CD14-positive monocyte (primary cell): ENCODE data around the gene FHIT. TPM values are rescaled to one million over a fixed set of nuclear protein-coding genes. Genes with fewer than 3 reads are reported as not detected.

Experiments used
- DNase-seq, 3 donors: peaks; one replicate each; pipeline ENCODE4 v3.0.0-alpha.2; 2011 to 2022
- H2AFZ ChIP-seq: 2 replicates; pipeline ENCODE4 v1.6.0; 2012; ENCODE audit warnings: mild to moderate bottlenecking, low read depth, low read length, inconsistent platforms; ENCODE audit not compliant: insufficient read depth, poor library complexity, severe bottlenecking
- H3K27ac ChIP-seq, 2 donors: 1 replicate in 1 of 2; 2 replicates in 1 of 2; pipeline ENCODE4 v1.5.1; 2012 to 2013; ENCODE audit warnings: low read length in 2 of 2, control low read depth in 1 of 2, inconsistent platforms in 1 of 2, low read depth in 1 of 2, mild to moderate bottlenecking in 1 of 2
- H3K27me3 ChIP-seq, 2 donors: one replicate each; pipeline versions ENCODE4 v1.6.0 to v1.6.1; 2011 to 2013; ENCODE audit warnings: low read length in 2 of 2; ENCODE audit not compliant: control insufficient read depth in 2 of 2, insufficient read depth in 2 of 2
- H3K36me3 ChIP-seq, 2 donors: replicated peaks in 1 of 2; 1 replicate in 1 of 2; 2 replicates in 1 of 2; pipeline versions ENCODE4 v1.5.1 to v1.6.1; 2012 to 2013; ENCODE audit warnings: low read length in 2 of 2, control low read depth in 1 of 2, inconsistent platforms in 1 of 2, mild to moderate bottlenecking in 1 of 2; ENCODE audit not compliant: insufficient read depth in 2 of 2, control insufficient read depth in 1 of 2
- H3K4me1 ChIP-seq, 2 donors: 1 replicate in 1 of 2; 2 replicates in 1 of 2; pipeline versions ENCODE4 v1.5.1 to v1.6.1; 2012 to 2013; ENCODE audit warnings: low read length in 2 of 2, control low read depth in 1 of 2, inconsistent platforms in 1 of 2, mild to moderate bottlenecking in 1 of 2, moderate library complexity in 1 of 2; ENCODE audit not compliant: insufficient read depth in 2 of 2, control insufficient read depth in 1 of 2
- H3K4me2 ChIP-seq: replicated peaks from 2 replicates; pipeline ENCODE3; 2012; ENCODE audit warnings: low read length, moderate library complexity, mild to moderate bottlenecking; ENCODE audit not compliant: poor library complexity, severe bottlenecking; ENCODE audit errors: extremely low read depth
- H3K4me3 ChIP-seq, 3 experiments: fragments of 200-600 bp in 1 of 3; sonication (generic) in 1 of 3; replicated peaks in 1 of 3; 1 replicate in 2 of 3; 2 replicates in 1 of 3; pipeline ENCODE4 v1.5.1; 2011 to 2013; ENCODE audit warnings: low read length in 3 of 3, mild to moderate bottlenecking in 3 of 3, control low read depth in 2 of 3, low read depth in 2 of 3, inconsistent platforms in 1 of 3, moderate library complexity in 1 of 3
- H3K79me2 ChIP-seq: 2 replicates; pipeline ENCODE4 v1.6.0; 2012; ENCODE audit warnings: mild to moderate bottlenecking, control low read depth, inconsistent platforms, low read length, moderate library complexity; ENCODE audit not compliant: insufficient read depth
- H3K9ac ChIP-seq: 2 replicates; pipeline ENCODE4 v1.6.0; 2017; ENCODE audit warnings: low read length, mild to moderate bottlenecking; ENCODE audit not compliant: insufficient read depth, poor library complexity, severe bottlenecking
- H3K9me3 ChIP-seq, 2 donors: replicated peaks in 1 of 2; 1 replicate in 1 of 2; 2 replicates in 1 of 2; pipeline versions ENCODE4 v1.5.1 to v1.6.1; 2012 to 2013; ENCODE audit warnings: low read length in 2 of 2, control low read depth in 1 of 2; ENCODE audit not compliant: control insufficient read depth in 1 of 2, insufficient read depth in 1 of 2
- H4K20me1 ChIP-seq: 2 replicates; pipeline ENCODE4 v1.6.0; 2012; ENCODE audit warnings: mild to moderate bottlenecking, low read length, control low read depth, moderate library complexity; ENCODE audit not compliant: insufficient read depth
- H3K27ac Mint-ChIP-seq, 7 donors: one replicate each; pipeline ENCODE4 v1.8.0; 2020; ENCODE audit warnings: mild to moderate bottlenecking in 7 of 7, mixed read lengths in 7 of 7, moderate library complexity in 6 of 7, inconsistent platforms in 2 of 7
- H3K27me3 Mint-ChIP-seq, 3 donors: one replicate each; pipeline ENCODE4 v1.8.0; 2021 to 2022; ENCODE audit warnings: low read depth in 3 of 3, mild to moderate bottlenecking in 3 of 3, mixed read lengths in 3 of 3, moderate library complexity in 3 of 3, inconsistent platforms in 1 of 3
- H3K36me3 Mint-ChIP-seq, 2 donors: one replicate each; pipeline ENCODE4 v1.8.0; 2020; ENCODE audit warnings: mixed read lengths in 2 of 2, inconsistent platforms in 1 of 2, mild to moderate bottlenecking in 1 of 2
- H3K4me1 Mint-ChIP-seq: one replicate; pipeline ENCODE4 v1.8.0; 2020; ENCODE audit warnings: mild to moderate bottlenecking, mixed read lengths
- H3K4me3 Mint-ChIP-seq, 2 donors: one replicate each; pipeline ENCODE4 v1.8.0; 2020; ENCODE audit warnings: mild to moderate bottlenecking in 2 of 2, mixed read lengths in 2 of 2, moderate library complexity in 1 of 2
- H3K9me3 Mint-ChIP-seq, 7 donors: one replicate each; pipeline ENCODE4 v1.8.0; 2020 to 2022; ENCODE audit warnings: mixed read lengths in 7 of 7, mild to moderate bottlenecking in 6 of 7, moderate library complexity in 6 of 7, inconsistent platforms in 2 of 7
- WGBS: methylation state at CpG from one replicate; pipeline ENCODE4 v1.1.5; 2013; ENCODE audit warnings: missing lambda C conversion rate; ENCODE audit not compliant: insufficient coverage; 5-methylcytosine and 5-hydroxymethylcytosine counted together
- intact Hi-C, 2 donors: fragments of 100-400 bp; cut with micrococcal nuclease; formaldehyde crosslinking; loops; one replicate each; pipeline versions ENCODE4 v1.15.0 to v1.15.1; 2023
- polyA plus RNA-seq, 3 donors: library from polyadenylated mRNA; depleted of rRNA in 1 of 3; unstranded in 2 of 3; stranded (reverse) in 1 of 3; fragments of 300-500 nt in 2 of 3; fragments of >200 nt in 1 of 3; fragmentation: Illumina TruSeq in 2 of 3; gene quantifications; 1 replicate in 2 of 3; 2 replicates in 1 of 3; pipeline ENCODE4 v1.2.3, GENCODE V29; 2012 to 2021
- TF ChIP-seq, protein P1 (sequence below): fragments of 200-600 bp; IDR thresholded peaks from one replicate; pipeline ENCODE4 v1.8.0; 2022; ENCODE audit warnings: antibody characterized with exemption, mild to moderate bottlenecking

The FHIT gene
- polyA plus RNA-seq, 3 donors = 1.7 to 3.4 (median 3.2) TPM

GRCh38 chr3:59779260-59779659 lies 1472.0 kb downstream of the FHIT start:
- no peak for DNase-seq
- H3K27me3 Mint-ChIP-seq = peaks cover 0 to 1% (median 0%) of the 10 kb centered on the region in 3 donors

DNA sequence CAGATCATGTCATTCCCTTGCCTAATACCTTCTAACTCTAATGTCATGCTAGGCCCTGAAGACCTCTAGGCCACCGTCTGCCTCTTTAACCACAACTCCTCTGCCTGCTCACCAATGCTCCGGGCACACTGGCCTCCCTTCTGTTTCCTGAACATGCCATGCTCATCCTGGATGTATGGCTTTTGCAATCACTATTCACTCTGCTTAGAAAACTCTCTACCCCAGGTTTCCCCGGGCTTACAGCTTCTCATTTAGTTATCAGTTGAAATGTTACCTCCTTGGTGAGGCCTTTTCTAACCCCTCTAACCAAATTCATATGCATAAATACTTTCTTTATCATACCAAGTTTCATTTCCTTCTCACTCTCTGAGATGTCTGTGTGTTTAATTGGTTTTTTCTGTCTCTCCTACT lies 1473.6 kb downstream of the FHIT start:
- H3K4me1 Mint-ChIP-seq = peaks cover 11% of the 10 kb centered on the region
- no peaks in the 10 kb centered on the region for H3K9me3 ChIP-seq

More at GRCh38 chr3:59779260-59779659, 1472.0 kb downstream of the FHIT start:
- Histone ChIP-seq H4K20me1 (no peaks in the 10 kb centered on the region), H3K9me3 (no peaks in the 10 kb centered on the region), H3K27ac (no peak overlapping the region), H3K9ac (no peak overlapping the region), H3K79me2 (no peaks in the 10 kb centered on the region), H3K4me3 (no peak overlapping the region), H3K4me2 (no peak overlapping the region), H3K27me3 (no peaks in the 10 kb centered on the region), H3K4me1 (no peaks in the 10 kb centered on the region), H2AFZ (no peak overlapping the region), H3K36me3 (no peaks in the 10 kb centered on the region)
- Mint-ChIP-seq H3K27ac (no peak overlapping the region), H3K4me3 (no peak overlapping the region), H3K36me3 (no peaks in the 10 kb centered on the region), H3K9me3 (no peaks in the 10 kb centered on the region), H3K4me1 (peaks cover 21% of the 10 kb centered on the region)
- TF ChIP-seq, protein P1, sequence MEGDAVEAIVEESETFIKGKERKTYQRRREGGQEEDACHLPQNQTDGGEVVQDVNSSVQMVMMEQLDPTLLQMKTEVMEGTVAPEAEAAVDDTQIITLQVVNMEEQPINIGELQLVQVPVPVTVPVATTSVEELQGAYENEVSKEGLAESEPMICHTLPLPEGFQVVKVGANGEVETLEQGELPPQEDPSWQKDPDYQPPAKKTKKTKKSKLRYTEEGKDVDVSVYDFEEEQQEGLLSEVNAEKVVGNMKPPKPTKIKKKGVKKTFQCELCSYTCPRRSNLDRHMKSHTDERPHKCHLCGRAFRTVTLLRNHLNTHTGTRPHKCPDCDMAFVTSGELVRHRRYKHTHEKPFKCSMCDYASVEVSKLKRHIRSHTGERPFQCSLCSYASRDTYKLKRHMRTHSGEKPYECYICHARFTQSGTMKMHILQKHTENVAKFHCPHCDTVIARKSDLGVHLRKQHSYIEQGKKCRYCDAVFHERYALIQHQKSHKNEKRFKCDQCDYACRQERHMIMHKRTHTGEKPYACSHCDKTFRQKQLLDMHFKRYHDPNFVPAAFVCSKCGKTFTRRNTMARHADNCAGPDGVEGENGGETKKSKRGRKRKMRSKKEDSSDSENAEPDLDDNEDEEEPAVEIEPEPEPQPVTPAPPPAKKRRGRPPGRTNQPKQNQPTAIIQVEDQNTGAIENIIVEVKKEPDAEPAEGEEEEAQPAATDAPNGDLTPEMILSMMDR = no peak
- 100% methylated on average over 1 of the region's 3 CpGs for WGBS
- intact Hi-C loops = no loop called here

More for the DNA sequence above, 1473.6 kb downstream of the FHIT start:
- Mint-ChIP-seq H3K27ac (no peak overlapping the region), H3K4me3 (no peak overlapping the region), H3K9me3 (no peaks in the 10 kb centered on the region), H3K36me3 (no peaks in the 10 kb centered on the region), H3K27me3 (peaks cover 0 to 1% (median 0%) of the 10 kb centered on the region in 3 donors)
- Histone ChIP-seq H3K4me1 (no peaks in the 10 kb centered on the region), H3K4me3 (no peak overlapping the region), H3K27me3 (no peaks in the 10 kb centered on the region), H2AFZ (no peak overlapping the region), H4K20me1 (no peaks in the 10 kb centered on the region), H3K27ac (no peak overlapping the region), H3K79me2 (no peaks in the 10 kb centered on the region), H3K4me2 (no peak overlapping the region), H3K9ac (no peak overlapping the region), H3K36me3 (no peaks in the 10 kb centered on the region)
- no peak for DNase-seq
- WGBS = 0% methylated on average over 3 of the region's 3 CpGs
- TF ChIP-seq, protein P1 = no peak
- intact Hi-C loops = no loop called here
